ENCODE data around the gene HNRNPAB. TPM values are rescaled to one million over a fixed set of nuclear protein-coding genes. Genes with fewer than 3 reads are reported as not detected.

Gene HNRNPAB
- total RNA-seq, 1 experiment from 2014 or later, result 547 TPM

DNA sequence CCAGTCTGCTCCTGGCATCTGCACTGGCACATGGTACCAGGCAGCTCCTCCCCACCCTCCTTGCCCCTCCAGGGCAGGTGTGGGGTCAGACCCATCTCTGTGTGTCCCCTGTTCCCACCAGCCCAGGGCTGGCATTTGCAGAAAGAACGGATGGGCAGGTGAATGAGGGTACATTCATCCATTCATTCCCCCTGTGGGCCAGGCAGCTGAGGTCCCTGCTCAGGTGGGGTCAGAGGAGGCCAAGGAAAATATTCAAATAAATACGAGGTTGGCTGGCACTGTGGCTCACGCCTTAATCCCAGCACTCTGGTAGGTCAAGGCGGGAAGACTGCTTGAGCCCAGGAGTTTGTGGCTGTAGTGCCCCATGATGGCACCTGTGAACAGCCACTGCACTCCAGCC is 53.3 kb downstream of the HNRNPAB start:
- Histone ChIP-seq H4K20me1 (ENCODE audit: control insufficient read depth, insufficient read depth, insufficient read length) (no peaks in the 10 kb centered on the region), H3K4me2 (ENCODE audit: insufficient read depth, insufficient read length, low read length) (no peak overlapping the region), H4K5ac (ENCODE audit: insufficient read length, low read depth, low read length) (no peak overlapping the region), H2AFZ (ENCODE audit: low read length) (no peak overlapping the region), H3K27me3 (ENCODE audit: insufficient read depth, low read length) (no peaks in the 10 kb centered on the region), H4K8ac (replicated peaks; ENCODE audit: insufficient read length, low read depth, low read length) (no peak overlapping the region), H3K23me2 (ENCODE audit: insufficient read length, low read depth, low read length, poor library complexity, severe bottlenecking) (no peaks in the 10 kb centered on the region), H3K4ac (ENCODE audit: low read depth, low read length) (no peak overlapping the region), H4K91ac (ENCODE audit: insufficient read length, low read depth, low read length) (no peak overlapping the region), H3K27ac (ENCODE audit: insufficient read length, low read depth, low read length) (no peak overlapping the region), H3K4me1 (ENCODE audit: insufficient read depth, low read length) (no peaks in the 10 kb centered on the region), H3K18ac (ENCODE audit: insufficient read length, low read depth, low read length) (no peak overlapping the region), H2BK15ac (ENCODE audit: low read depth, low read length) (no peak overlapping the region), H3K79me1 (ENCODE audit: insufficient read depth, low read depth, low read length, poor library complexity, severe bottlenecking) (no peaks in the 10 kb centered on the region), H3K9ac (ENCODE audit: extremely low read depth, insufficient read length, low read length) (no peak overlapping the region), H3K56ac (ENCODE audit: insufficient read length, low read depth, low read length) (no peak overlapping the region), H3K23ac (ENCODE audit: insufficient read length, low read depth, low read length) (no peak overlapping the region), H2AK5ac (ENCODE audit: insufficient read length, low read length) (no peak overlapping the region), H2BK12ac (ENCODE audit: insufficient read length, low read depth, low read length) (no peak overlapping the region), H2BK120ac (ENCODE audit: low read depth, low read length, poor library complexity, severe bottlenecking) (no peak overlapping the region), H2BK20ac (ENCODE audit: low read depth, low read length, poor library complexity, severe bottlenecking) (no peak overlapping the region), H3K79me2 (ENCODE audit: insufficient read depth, low read length) (no peaks in the 10 kb centered on the region; the same call in 1 of the 2 replicates), H3K9me3 (ENCODE audit: control insufficient read depth, low read depth, low read length) (no peaks in the 10 kb centered on the region), H3T11ph (ENCODE audit: low read length) (no peak overlapping the region), H2BK5ac (ENCODE audit: insufficient read length, low read length) (no peak overlapping the region), H3K14ac (ENCODE audit: insufficient read depth, low read length) (no peak overlapping the region)
- H3K4me3 Mint-ChIP-seq, result no peak overlapping the region
- no peak for TF ChIP-seq CTCF (conservative IDR thresholded peaks at IDR 0.05)
- peaks cover 0 to 11% of the 10 kb centered on the region in 2 experiments; a peak in 2 of 4 replicates for H3K4me1 Mint-ChIP-seq
- H3K36me3 Mint-ChIP-seq (ENCODE audit: insufficient read depth in 1 of 3, low read depth in 3 of 3), result no peaks in the 10 kb centered on the region; a peak in 1 of 7 replicates
- peaks cover 0 to 2% of the 10 kb centered on the region in 2 experiments; a peak in 1 of 5 replicates for H3K9me3 Mint-ChIP-seq
- no CpG with 5 or more reads among the region's 4 CpGs for WGBS (ENCODE audit: extremely low coverage, insufficient read length, low lambda C conversion rate)
- no peak for DNase-seq
- no peak overlapping the region for H3K27ac Mint-ChIP-seq
- H3K27me3 Mint-ChIP-seq (ENCODE audit: low read depth), result peaks cover 1% of the 10 kb centered on the region; the same call in 1 of the 2 replicates
